ENCODE results near the gene USP32. TPM values are rescaled to one million over a fixed set of nuclear protein-coding genes. Genes with fewer than 3 reads are reported as not detected.
"Not testable (repeated sequence)": the region's sequence is repeated elsewhere in the genome, so short reads cannot be mapped to it uniquely, and the experiment has no call there.

The USP32 gene
- total and polyA plus RNA-seq, 4 experiments from 2014 or later: 2.6 to 36.2 (median 20.4) TPM

DNA sequence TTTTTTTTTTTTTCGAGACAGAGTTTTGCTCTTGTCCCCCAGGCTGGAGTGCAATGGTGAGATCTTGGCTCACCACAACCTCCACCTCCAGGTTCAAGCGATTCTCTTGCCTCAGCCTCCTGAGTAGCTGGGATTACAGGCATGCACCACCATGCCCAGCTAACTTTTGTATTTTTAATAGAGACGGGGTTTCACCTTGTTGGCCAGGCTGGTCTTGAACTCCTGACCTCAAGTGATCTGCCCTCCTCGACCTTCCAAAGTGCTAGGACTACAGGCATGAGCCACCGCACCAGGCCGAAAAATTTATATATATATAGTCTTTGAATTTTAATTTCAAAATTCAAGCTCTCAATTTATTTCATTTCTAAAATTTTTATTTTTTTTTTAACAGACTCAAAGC, 36.6 kb upstream of the USP32 start:
- H3K27me3 Mint-ChIP-seq; H3K4me3 ChIP-seq (ENCODE audit: low read length in 2 of 2); H3K4me1 ChIP-seq (ENCODE audit: insufficient read depth, low read length); H3K4me3 Mint-ChIP-seq; H3K36me3 Mint-ChIP-seq; POLR2A ChIA-PET (ENCODE audit: partially characterized antibody); CTCF ChIA-PET (ENCODE audit: partially characterized antibody); H3K27me3 ChIP-seq (ENCODE audit: insufficient read depth, low read length); H3K9me3 Mint-ChIP-seq; H3K9me3 ChIP-seq (ENCODE audit: control insufficient read depth in 1 of 2, low read length in 2 of 2); DNase-seq; H3K27ac Mint-ChIP-seq; H3K27ac ChIP-seq (ENCODE audit: low read depth, low read length); intact Hi-C loops (cut with micrococcal nuclease); H3K4me1 Mint-ChIP-seq; H3K36me3 ChIP-seq (ENCODE audit: insufficient read depth, low read length): not testable (repeated sequence)

- intact Hi-C loops (cut with micrococcal nuclease): no loop called here
- CTCF ChIA-PET (ENCODE audit: partially characterized antibody): no interaction called here
Measured at GRCh38 chr17:60426596-60426995, 34.7 kb upstream of the USP32 start.

DNA sequence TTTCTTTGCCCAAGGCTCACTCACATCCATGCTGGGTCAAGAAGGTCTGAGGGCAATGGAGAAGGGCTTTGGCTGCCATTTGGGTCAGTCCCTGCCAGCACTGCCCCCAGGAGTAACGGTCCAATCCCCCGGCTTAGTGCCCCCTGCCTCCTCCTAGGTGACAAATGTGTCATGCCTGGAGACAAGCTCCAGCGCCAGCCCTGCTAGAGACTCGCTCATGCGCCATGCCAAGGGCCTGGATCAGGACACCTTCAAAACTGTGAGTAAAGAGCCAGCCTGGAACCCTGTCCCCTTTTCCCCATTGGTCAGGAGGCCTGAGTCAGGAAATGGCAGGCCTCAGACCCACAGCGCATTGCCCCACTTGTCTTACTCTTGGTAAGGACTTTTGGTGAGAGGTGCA, 33.7 kb upstream of the USP32 start:
- H3K4me1 Mint-ChIP-seq: peaks cover 4 to 10% (median 7%) of the 10 kb centered on the region in 4 donors
- H3K9me3 Mint-ChIP-seq: peaks cover 0 to 3% (median 0%) of the 10 kb centered on the region in 8 donors
- H3K4me3 Mint-ChIP-seq: no peak overlapping the region
- no peaks in the 10 kb centered on the region for H3K27me3 Mint-ChIP-seq
- Histone ChIP-seq H3K36me3 (ENCODE audit: insufficient read depth, low read length) (no peaks in the 10 kb centered on the region), H3K9me3 (ENCODE audit: control insufficient read depth in 1 of 2, low read length in 2 of 2) (no peaks in the 10 kb centered on the region), H3K27me3 (ENCODE audit: insufficient read depth, low read length) (no peaks in the 10 kb centered on the region), H3K27ac (ENCODE audit: low read depth, low read length) (no peak overlapping the region), H3K4me3 (ENCODE audit: low read length in 2 of 2) (no peak overlapping the region), H3K4me1 (ENCODE audit: insufficient read depth, low read length) (peaks cover 7% of the 10 kb centered on the region)
- POLR2A ChIA-PET (ENCODE audit: partially characterized antibody): no interaction called here
- intact Hi-C loops (cut with micrococcal nuclease): no loop called here
- DNase-seq: no peak
- no peaks in the 10 kb centered on the region for H3K36me3 Mint-ChIP-seq
- no peak overlapping the region for H3K27ac Mint-ChIP-seq
- CTCF ChIA-PET (ENCODE audit: partially characterized antibody): interaction anchor here (1.2 to 2.1 kb wide), 2 partner anchors 9 to 11 kb away, joined by 3 to 6 read pairs; no protein-coding TSS in a partner anchor

More at GRCh38 chr17:60426596-60426995, 34.7 kb upstream of the USP32 start:
- no peak overlapping the region for H3K27ac ChIP-seq (ENCODE audit: low read depth, low read length)
- H3K9me3 ChIP-seq (ENCODE audit: control insufficient read depth in 1 of 2, low read length in 2 of 2): no peaks in the 10 kb centered on the region
- Mint-ChIP-seq H3K27me3 (peaks cover 0 to 3% of the 10 kb centered on the region in 2 donors), H3K36me3 (no peaks in the 10 kb centered on the region), H3K27ac (no peak overlapping the region), H3K4me3 (no peak overlapping the region), H3K4me1 (peaks cover 0 to 5% (median 2%) of the 10 kb centered on the region in 4 donors), H3K9me3 (peaks cover 0 to 3% (median 0%) of the 10 kb centered on the region in 8 donors)
- DNase-seq: no peak
- H3K27me3 ChIP-seq (ENCODE audit: insufficient read depth, low read length): no peaks in the 10 kb centered on the region
- H3K36me3 ChIP-seq (ENCODE audit: insufficient read depth, low read length): no peaks in the 10 kb centered on the region
- no peaks in the 10 kb centered on the region for H3K4me1 ChIP-seq (ENCODE audit: insufficient read depth, low read length)
- POLR2A ChIA-PET (ENCODE audit: partially characterized antibody): no interaction called here
- no peak overlapping the region for H3K4me3 ChIP-seq (ENCODE audit: low read length in 2 of 2)

DNA sequence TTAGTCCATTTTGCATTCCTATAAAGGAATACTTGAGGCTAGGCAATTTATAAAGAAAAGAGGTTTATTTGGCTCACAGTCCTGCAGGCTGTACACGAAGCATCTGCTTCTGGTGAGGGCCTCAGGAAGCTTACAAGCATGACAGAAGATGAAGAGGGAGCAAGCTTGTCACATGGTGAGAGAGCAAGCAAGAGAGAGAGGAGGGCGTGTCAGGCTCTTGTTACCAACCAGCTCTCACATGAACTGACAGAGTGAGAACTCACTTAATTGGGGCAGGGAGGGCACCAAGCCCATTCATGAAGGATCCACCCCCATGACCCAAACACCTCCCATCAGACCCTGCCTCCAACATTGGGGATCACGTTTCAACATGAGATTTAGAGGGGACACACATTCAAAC, 31.9 kb upstream of the USP32 start:
- Mint-ChIP-seq H3K27ac (peak overlapping the region in 1 of 7 donors; percentile 1), H3K4me1 (peaks cover 5 to 10% (median 7%) of the 10 kb centered on the region in 4 donors), H3K4me3 (no peak overlapping the region), H3K36me3 (no peaks in the 10 kb centered on the region), H3K9me3 (peaks cover 0 to 3% (median 0%) of the 10 kb centered on the region in 8 donors), H3K27me3 (no peaks in the 10 kb centered on the region)
- Histone ChIP-seq H3K4me1 (ENCODE audit: insufficient read depth, low read length) (peaks cover 7% of the 10 kb centered on the region), H3K36me3 (ENCODE audit: insufficient read depth, low read length) (no peaks in the 10 kb centered on the region), H3K27me3 (ENCODE audit: insufficient read depth, low read length) (no peaks in the 10 kb centered on the region), H3K27ac (ENCODE audit: low read depth, low read length) (no peak overlapping the region), H3K4me3 (ENCODE audit: low read length in 2 of 2) (no peak overlapping the region), H3K9me3 (ENCODE audit: control insufficient read depth in 1 of 2, low read length in 2 of 2) (no peaks in the 10 kb centered on the region)
- CTCF ChIA-PET (ENCODE audit: partially characterized antibody): interaction anchor here (0.9 to 2.1 kb wide), 6 partner anchors 9 to 282 kb away, joined by 3 to 6 read pairs (median 4); no protein-coding TSS in a partner anchor
- POLR2A ChIA-PET (ENCODE audit: partially characterized antibody): no interaction called here
- intact Hi-C loops (cut with micrococcal nuclease): no loop called here
- DNase-seq: no peak

DNA sequence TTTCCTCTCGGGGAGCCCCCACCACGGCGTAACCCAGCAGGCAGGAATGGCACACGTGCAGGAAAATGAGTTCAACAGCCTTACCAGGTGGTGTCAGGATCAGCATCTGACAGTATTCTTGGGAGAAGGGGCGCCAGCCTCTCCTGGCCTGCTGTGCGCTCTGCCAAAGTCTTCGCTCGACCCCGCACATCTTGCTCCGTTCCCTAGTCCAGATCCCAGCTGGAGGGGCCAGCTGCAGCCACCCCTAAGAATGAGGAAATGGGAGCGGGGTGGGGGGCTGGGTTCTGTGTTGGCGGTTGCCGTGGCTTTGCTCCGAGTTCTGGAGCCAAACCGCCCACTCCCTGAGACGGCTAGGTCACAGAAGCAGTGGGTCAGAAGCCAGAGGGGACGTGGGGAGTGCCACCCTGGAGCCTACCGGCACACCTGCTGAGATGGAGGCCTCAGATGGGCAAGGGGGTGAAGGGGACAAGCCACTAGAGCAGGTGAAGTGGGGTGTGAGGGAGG, 30.3 kb upstream of the USP32 start, which contains the start of gene CHCT1:
TSS of gene CHCT1 (plus strand) at position 328 of the 504 bp plus-strand sequence. CDS start at position 432, 104 bp downstream.
- peak within 1 kb of the TSS; percentile 59 to 88 (median 78) for H3K27ac Mint-ChIP-seq
- H3K4me1 Mint-ChIP-seq: peaks cover 5 to 10% (median 7%) of the 10 kb centered on the region in 4 donors
- ChIA-PET CTCF (ENCODE audit: partially characterized antibody) (interaction anchor here (0.9 to 1.4 kb wide), 6 partner anchors 10 to 179 kb away, joined by 3 to 4 read pairs (median 3); partner anchors contain the start of gene PPM1D), POLR2A (ENCODE audit: partially characterized antibody) (no interaction called here)
- H3K9me3 ChIP-seq (ENCODE audit: control insufficient read depth in 1 of 2, low read length in 2 of 2): no peaks in the 10 kb centered on the region
- no peak for DNase-seq
- H3K4me3 ChIP-seq (ENCODE audit: low read length in 2 of 2): peak within 1 kb of the TSS; percentile 52 to 66
- intact Hi-C loops (cut with micrococcal nuclease): no loop called here
- H3K27me3 ChIP-seq (ENCODE audit: insufficient read depth, low read length): no peaks in the 10 kb centered on the region
- peaks cover 0 to 3% (median 0%) of the 10 kb centered on the region in 8 donors for H3K9me3 Mint-ChIP-seq
- no peaks in the 10 kb centered on the region for H3K36me3 ChIP-seq (ENCODE audit: insufficient read depth, low read length)
- peak within 1 kb of the TSS; percentile 16 for H3K27ac ChIP-seq (ENCODE audit: low read depth, low read length)
- peaks cover 7% of the 10 kb centered on the region for H3K4me1 ChIP-seq (ENCODE audit: insufficient read depth, low read length)
- H3K27me3 Mint-ChIP-seq: no peaks in the 10 kb centered on the region
- no peaks in the 10 kb centered on the region for H3K36me3 Mint-ChIP-seq
- peak within 1 kb of the TSS; percentile 72 to 88 (median 80) for H3K4me3 Mint-ChIP-seq

DNA sequence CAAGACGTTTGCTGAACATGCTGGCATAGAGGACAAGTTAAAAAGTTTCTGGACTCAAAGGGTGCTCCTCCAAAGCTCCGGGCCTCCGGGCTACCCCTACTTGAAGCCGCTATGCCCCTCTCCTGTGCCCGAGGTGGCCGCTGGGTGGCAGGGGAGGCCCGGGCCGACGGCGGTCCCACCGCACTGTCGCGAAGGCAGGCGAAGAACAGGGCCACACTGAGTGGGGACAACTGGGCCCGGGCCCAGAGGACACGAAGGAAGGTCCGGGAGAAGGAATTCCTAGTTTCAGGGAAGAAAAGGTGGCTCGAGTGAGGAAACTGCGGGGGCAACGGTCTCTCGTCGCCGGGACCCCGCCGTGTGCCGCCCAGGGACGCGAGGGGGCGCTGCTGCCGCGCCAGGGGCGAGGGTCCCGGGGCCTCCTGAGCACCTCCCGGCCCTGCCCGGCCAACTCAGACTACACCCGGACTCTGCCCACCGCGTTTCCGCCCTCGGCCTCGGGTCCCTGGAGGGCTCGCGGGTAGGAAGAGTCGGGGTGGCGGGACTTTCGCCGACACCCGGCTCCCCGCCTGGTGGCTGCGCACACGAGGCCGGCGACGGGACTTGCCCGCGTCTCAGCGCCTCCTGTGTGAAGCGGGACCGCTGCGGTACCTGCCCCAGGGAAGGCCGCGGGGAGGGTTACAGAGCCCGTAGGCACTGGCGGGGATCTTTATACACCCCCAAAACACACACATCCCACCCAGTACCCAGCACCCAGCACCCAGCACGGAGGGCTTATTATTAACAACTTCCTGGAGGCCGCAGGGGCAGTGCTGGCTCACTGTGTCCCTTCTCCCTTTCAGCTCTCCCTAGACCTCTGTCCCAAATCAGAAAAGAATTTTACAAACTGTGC, 29.6 kb upstream of the USP32 start:
- H3K27ac ChIP-seq (ENCODE audit: low read depth, low read length): peak overlapping the region; percentile 16
- DNase-seq: peak; percentile 60 to 73 (median 70)
- Mint-ChIP-seq H3K4me3 (peak overlapping the region; percentile 72 to 88 (median 80)), H3K27me3 (no peaks in the 10 kb centered on the region), H3K27ac (peak overlapping the region; percentile 64 to 88 (median 78)), H3K9me3 (peaks cover 0 to 3% (median 0%) of the 10 kb centered on the region in 8 donors), H3K36me3 (no peaks in the 10 kb centered on the region), H3K4me1 (peaks cover 5 to 10% (median 7%) of the 10 kb centered on the region in 4 donors)
- H3K9me3 ChIP-seq (ENCODE audit: control insufficient read depth in 1 of 2, low read length in 2 of 2): no peaks in the 10 kb centered on the region
- H3K4me3 ChIP-seq (ENCODE audit: low read length in 2 of 2): peak overlapping the region; percentile 52 to 66
- ChIA-PET POLR2A (ENCODE audit: partially characterized antibody) (interaction anchor here (0.6 kb wide), 2 partner anchors 30 to 137 kb away, joined by 3 read pairs; partner anchors contain the start of gene USP32), CTCF (ENCODE audit: partially characterized antibody) (interaction anchor here (0.6 to 1.4 kb wide), 13 partner anchors 10 to 179 kb away, joined by 3 to 5 read pairs (median 3); partner anchors contain the start of genes PPM1D and USP32)
- H3K27me3 ChIP-seq (ENCODE audit: insufficient read depth, low read length): no peaks in the 10 kb centered on the region
- intact Hi-C loops (cut with micrococcal nuclease): loop anchor here (1.0 to 2.0 kb wide), 4 partner anchors 15 to 217 kb away; partner anchors contain the start of gene USP32
- peaks cover 7% of the 10 kb centered on the region for H3K4me1 ChIP-seq (ENCODE audit: insufficient read depth, low read length)
- no peaks in the 10 kb centered on the region for H3K36me3 ChIP-seq (ENCODE audit: insufficient read depth, low read length)

DNA sequence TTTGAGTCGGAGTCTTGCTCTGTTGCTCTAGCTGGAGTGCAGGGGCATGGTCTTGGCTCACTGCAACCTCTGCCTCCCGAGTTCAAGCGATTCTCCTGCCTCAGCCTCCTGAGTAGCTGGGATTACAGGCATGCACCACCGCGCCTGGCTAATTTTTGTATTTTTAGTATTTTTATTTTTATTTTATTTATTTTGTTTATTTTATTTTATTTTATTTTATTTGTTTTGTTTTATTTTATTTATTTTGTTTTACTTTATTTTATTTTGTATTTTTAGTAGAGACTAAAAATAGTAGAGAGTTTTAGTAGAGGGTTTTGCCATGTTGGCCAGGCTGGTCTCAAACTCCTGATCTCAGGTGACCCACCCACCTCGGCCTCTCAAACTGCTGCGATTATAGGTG, 27.9 kb upstream of the USP32 start:
- not testable (repeated sequence) for H3K27me3 Mint-ChIP-seq; H3K4me3 Mint-ChIP-seq; H3K27me3 ChIP-seq (ENCODE audit: insufficient read depth, low read length); H3K36me3 ChIP-seq (ENCODE audit: insufficient read depth, low read length); H3K27ac ChIP-seq (ENCODE audit: low read depth, low read length); H3K4me3 ChIP-seq (ENCODE audit: low read length in 2 of 2); H3K36me3 Mint-ChIP-seq; H3K27ac Mint-ChIP-seq; DNase-seq; H3K4me1 ChIP-seq (ENCODE audit: insufficient read depth, low read length); H3K9me3 ChIP-seq (ENCODE audit: control insufficient read depth in 1 of 2, low read length in 2 of 2); H3K4me1 Mint-ChIP-seq; H3K9me3 Mint-ChIP-seq
- CTCF ChIA-PET (ENCODE audit: partially characterized antibody): interaction anchor here (1.4 kb wide), 1 partner anchor 28 kb away, joined by 4 read pairs; the partner anchor contains the start of gene USP32
- POLR2A ChIA-PET (ENCODE audit: partially characterized antibody): interaction anchor here (1.4 kb wide), 1 partner anchor 178 kb away, joined by 3 read pairs; no protein-coding TSS in a partner anchor
- intact Hi-C loops (cut with micrococcal nuclease): loop anchor here (2.0 kb wide), 1 partner anchor 149 kb away; no protein-coding TSS in a partner anchor
